Measurements from ENCODE around the gene OBP2B.

DNA sequence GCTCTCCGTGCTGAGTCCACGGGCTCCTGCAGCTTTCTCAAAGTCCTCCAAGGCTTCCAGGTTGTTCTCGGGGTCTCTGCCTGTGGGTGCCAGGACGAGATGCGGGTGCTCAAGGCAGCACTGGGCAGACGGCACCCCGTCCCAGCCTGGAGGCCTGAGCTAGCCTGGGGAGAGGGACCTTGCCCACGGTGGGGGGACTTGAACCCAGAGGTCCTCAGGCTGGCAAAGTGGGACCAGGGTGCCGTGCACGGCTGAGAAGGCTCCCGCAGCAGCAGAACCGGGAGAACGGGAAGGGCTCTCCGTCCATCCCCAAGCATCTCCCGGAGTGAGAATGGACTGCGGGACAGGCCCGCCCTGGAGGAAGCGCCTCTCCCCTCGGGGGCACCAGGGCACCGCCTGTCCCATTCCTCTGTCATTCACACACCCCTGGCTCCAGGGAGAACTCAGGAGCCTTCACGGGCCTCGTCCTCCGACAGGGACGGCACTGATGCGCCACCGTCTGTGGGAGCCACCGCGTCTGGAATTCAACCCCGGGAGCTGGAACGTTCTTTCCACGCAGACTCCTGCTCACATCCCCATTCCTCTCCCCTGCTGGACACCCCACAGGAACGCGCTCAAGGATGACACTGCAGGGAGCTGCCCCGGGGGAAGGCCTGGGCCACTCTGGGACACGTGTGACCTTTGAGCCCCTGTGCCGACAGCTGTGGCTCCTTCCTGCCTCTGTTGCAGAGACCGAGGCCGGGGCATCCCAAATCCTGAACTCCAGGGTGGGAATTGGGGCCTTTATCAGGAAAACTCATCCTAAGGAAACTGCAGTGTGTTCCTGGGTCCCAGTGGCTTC, 16.3 kb upstream of the OBP2B start:
- TF ChIP-seq YY1 (IDR thresholded peaks at IDR 0.05; ENCODE audit: insufficient read depth, insufficient read length) (no peak), SUZ12 (IDR thresholded peaks at IDR 0.05; ENCODE audit: extremely low read depth, insufficient read depth, insufficient read length) (no peak)
